Adrenal gland (tissue), 12 donors: ENCODE data around the gene CTDSP2. TPM values are rescaled to one million over a fixed set of nuclear protein-coding genes. Genes with fewer than 3 reads are reported as not detected.

Experiments used
- DNase-seq, 7 donors: peaks; one replicate each; pipeline ENCODE4 v3.0.0-alpha.2; 2019 to 2020
- H3K27ac ChIP-seq, 5 donors: fragments of 200-600 bp; sonication (generic) in 4 of 5; 1 replicate in 3 of 5; 2 replicates in 2 of 5; pipeline versions ENCODE4 v1.5.1 to v1.8.0; 2016 to 2020; ENCODE audit warnings: mild to moderate bottlenecking in 1 of 5
- H3K27me3 ChIP-seq: fragments of 200-600 bp; 2 replicates; pipeline ENCODE4 v1.8.0; 2021
- H3K36me3 ChIP-seq, 2 donors: fragments of 200-600 bp; replicated peaks in 1 of 2; 1 replicate in 1 of 2; 2 replicates in 1 of 2; pipeline versions ENCODE4 v1.5.1 to v1.8.0; 2018 to 2022
- H3K4me1 ChIP-seq, 2 donors: fragments of 200-600 bp; replicated peaks in 1 of 2; 1 replicate in 1 of 2; 2 replicates in 1 of 2; pipeline versions ENCODE4 v1.5.1 to v1.8.0; 2018 to 2021
- H3K4me3 ChIP-seq, 4 donors: fragments of 200-600 bp; sonication (generic) in 3 of 4; one replicate each; pipeline ENCODE4 v1.5.1; 2016 to 2018
- H3K9me3 ChIP-seq, 3 donors: fragments of 200-600 bp; sonication (generic) in 1 of 3; replicated peaks in 1 of 3; 1 replicate in 2 of 3; 2 replicates in 1 of 3; pipeline versions ENCODE4 v1.5.1 to v1.8.0; 2016 to 2021
- CTCF ChIP-seq, 6 experiments: fragments of 450-650 bp in 4 of 6; fragments of 200-600 bp in 2 of 6; sonication (generic) in 1 of 6; IDR thresholded peaks; 1 replicate in 5 of 6; 2 replicates in 1 of 6; pipeline versions ENCODE4 v1.5.1 to v1.8.0; 2016 to 2021; ENCODE audit warnings: antibody characterized with exemption in 6 of 6, mild to moderate bottlenecking in 2 of 6, moderate library complexity in 1 of 6
- POLR2A ChIP-seq, 2 donors: fragments of 450-650 bp; IDR thresholded peaks; one replicate each; pipeline ENCODE4 v1.6.1; 2017; ENCODE audit warnings: antibody characterized with exemption in 2 of 2, mild to moderate bottlenecking in 2 of 2, moderate library complexity in 1 of 2
- WGBS, 4 donors: extraction: QIAGEN DNeasy Blood & Tissue Kit in 2 of 4; methylation state at CpG; one replicate each; pipeline versions ENCODE4 v1.1.5 to v1.1.7; 2013 to 2017; 5-methylcytosine and 5-hydroxymethylcytosine counted together
- intact Hi-C, 2 donors: fragments of 100-400 bp; cut with DNase I; formaldehyde crosslinking; loops; one replicate each; pipeline versions ENCODE4 v1.14.1 to v1.15.0; 2022 to 2023
- polyA plus RNA-seq, 3 donors: library from polyadenylated mRNA; stranded (reverse); fragments of 200-250 nt in 2 of 3; fragments of 350-450 nt in 1 of 3; fragmentation: Illumina TruSeq in 1 of 3; extraction: RNeasy Lipid Tissue Mini Kit (QIAGEN cat#74804) in 1 of 3; gene quantifications; one replicate each; pipeline ENCODE4 v1.2.3, GENCODE V29; 2013 to 2014
- total RNA-seq, 9 donors: library from RNA; depleted of rRNA in 4 of 9; stranded (reverse); fragments of >200 nt in 4 of 9; fragments of 120-200 nt in 1 of 9; fragmentation: NEBNext Ultra II Directional in 1 of 9; extraction: Animal tissue kit (Norgen Biotek cat#: 25700) in 1 of 9; gene quantifications; one replicate each; pipeline versions ENCODE4 v1.1.0 to v1.2.4, GENCODE V29; 2013 to 2023
- donor health status: healthy with polysubstance abuse.
- donor health status: Bipolar disorder and iron deficiency.
- donor health status: DM: yes; HTN: yes; CAD: no.
- donor health status: DM: no; HTN: no; CAD: no.
- donor health status: DM: no; HTN: no; CAD: no.
- donor health status: DM: yes; HTN: yes; CAD: no.

The CTDSP2 gene
- total and polyA plus RNA-seq, 12 donors, result 42.9 to 275 (median 192) TPM

DNA sequence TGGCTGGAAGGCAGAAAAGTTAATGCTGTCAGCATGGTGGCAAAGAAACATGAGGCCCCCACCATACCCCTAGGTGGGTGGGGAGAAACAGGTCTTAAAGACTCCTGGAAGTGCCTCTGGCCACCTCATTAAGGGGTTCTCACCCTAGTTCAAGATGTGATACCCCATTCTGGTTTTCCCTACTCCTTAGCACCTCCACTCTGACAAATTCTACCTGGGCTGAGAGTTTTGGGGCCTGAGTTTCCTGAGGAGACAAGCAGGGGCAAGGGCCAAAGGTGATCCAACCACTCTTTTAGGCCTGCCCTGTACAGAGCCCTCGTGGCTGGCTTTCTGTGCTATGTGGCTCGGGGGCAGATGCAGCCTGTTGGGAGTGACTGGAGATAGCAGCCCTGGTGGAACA is 20.1 kb downstream of the CTDSP2 start:
- intact Hi-C loops, result no loop called here
- H3K27me3 ChIP-seq, result no peaks in the 10 kb centered on the region
- 80 to 98% (median 83%) methylated on average over 2 of the region's 2 CpGs for WGBS, 4 donors
- no peaks in the 10 kb centered on the region for H3K9me3 ChIP-seq
- TF ChIP-seq CTCF (IDR thresholded peaks at IDR 0.05), result no peak
- peaks cover 0 to 82% of the 10 kb centered on the region in 2 donors for H3K36me3 ChIP-seq
- H3K4me3 ChIP-seq, result no peak overlapping the region
- peak overlapping the region in 2 of 5 donors; percentile 11 to 33 for H3K27ac ChIP-seq
- DNase-seq, result no peak
- H3K4me1 ChIP-seq, result peaks cover 16 to 34% of the 10 kb centered on the region in 2 donors

GRCh38 chr12:57825451-57825850 is 21.1 kb downstream of the CTDSP2 start:
- TF ChIP-seq POLR2A (IDR thresholded peaks at IDR 0.05), result no peak
- no peak for TF ChIP-seq CTCF (IDR thresholded peaks at IDR 0.05)
- DNase-seq, result no peak
- H3K27ac ChIP-seq, result peak overlapping the region in 1 of 5 donors; percentile 36
- intact Hi-C loops, result no loop called here
- no peaks in the 10 kb centered on the region for H3K27me3 ChIP-seq
- H3K9me3 ChIP-seq, result no peaks in the 10 kb centered on the region
- H3K36me3 ChIP-seq, result peaks cover 0 to 92% of the 10 kb centered on the region in 2 donors
- H3K4me3 ChIP-seq, result no peak overlapping the region
- WGBS, 4 donors, result 83 to 100% (median 92%) methylated on average over 2 of the region's 2 CpGs
- H3K4me1 ChIP-seq, result peaks cover 8 to 25% of the 10 kb centered on the region in 2 donors

GRCh38 chr12:57823908-57824640 is 22.5 kb downstream of the CTDSP2 start:
- H3K4me1 ChIP-seq, result peaks cover 0 to 11% of the 10 kb centered on the region in 2 donors
- 90 to 94% (median 92%) methylated on average over 12 to 18 of the region's 18 CpGs for WGBS, 4 donors

More at GRCh38 chr12:57823908-57824640, 22.5 kb downstream of the CTDSP2 start:
- H3K36me3 ChIP-seq, result peaks cover 0 to 100% of the 10 kb centered on the region in 2 donors
- intact Hi-C loops, result no loop called here
- no peak for TF ChIP-seq CTCF (IDR thresholded peaks at IDR 0.05)
- no peaks in the 10 kb centered on the region for H3K9me3 ChIP-seq
- no peaks in the 10 kb centered on the region for H3K27me3 ChIP-seq
- no peak for DNase-seq
- H3K27ac ChIP-seq, result peak overlapping the region in 1 of 5 donors; percentile 61
- H3K4me3 ChIP-seq, result no peak overlapping the region
